ENCODE results near the gene HYCC1.

DNA sequence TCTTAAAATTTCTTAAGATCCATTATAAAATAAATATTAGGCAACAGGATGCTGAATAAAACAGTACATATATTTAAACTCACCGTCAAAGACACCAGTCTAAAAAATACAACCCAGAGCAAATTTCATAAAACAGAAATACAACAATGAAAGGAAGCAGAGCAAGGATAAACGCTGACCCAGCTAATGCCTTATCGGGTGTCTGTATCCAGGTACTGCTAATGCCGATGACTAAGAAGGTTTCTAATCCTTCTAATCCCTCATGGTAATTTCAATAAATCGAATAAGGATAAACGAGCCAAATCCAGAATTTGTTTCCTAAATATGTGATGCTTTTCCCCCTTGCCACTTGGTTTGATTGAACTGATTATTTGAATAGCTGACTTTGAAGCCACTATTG is 1.7 kb downstream of the HYCC1 start:
- no peak for TF ChIP-seq ZFP3 (tag by site-specific recombination; IDR thresholded peaks at IDR 0.05; ENCODE audit: low read depth)
- TF ChIP-seq CTCF (tag by site-specific recombination; IDR thresholded peaks at IDR 0.05): no peak
- TF ChIP-seq ZNF658 (tag by site-specific recombination; IDR thresholded peaks at IDR 0.05): no peak
- TF ChIP-seq ZNF558 (tag by site-specific recombination; IDR thresholded peaks at IDR 0.05): no peak
- TF ChIP-seq ZNF214 (tag by site-specific recombination; IDR thresholded peaks at IDR 0.05; ENCODE audit: borderline replicate concordance): no peak

Measured in HEK293 (cell line).